HG02571 (cell line): ENCODE results near the gene ZMYND10.
A peak's percentile ranks its signal among the peaks of the same experiment; 100 is the strongest.

Experiments used
- ATAC-seq: cut with Tn5 transposase; IDR thresholded peaks from one replicate; pipeline ENCODE4 v1.9.1; 2021; ENCODE audit warnings: mild to moderate bottlenecking, moderate library complexity; ENCODE audit not compliant: unreplicated experiment

ZMYND10 gene

DNA sequence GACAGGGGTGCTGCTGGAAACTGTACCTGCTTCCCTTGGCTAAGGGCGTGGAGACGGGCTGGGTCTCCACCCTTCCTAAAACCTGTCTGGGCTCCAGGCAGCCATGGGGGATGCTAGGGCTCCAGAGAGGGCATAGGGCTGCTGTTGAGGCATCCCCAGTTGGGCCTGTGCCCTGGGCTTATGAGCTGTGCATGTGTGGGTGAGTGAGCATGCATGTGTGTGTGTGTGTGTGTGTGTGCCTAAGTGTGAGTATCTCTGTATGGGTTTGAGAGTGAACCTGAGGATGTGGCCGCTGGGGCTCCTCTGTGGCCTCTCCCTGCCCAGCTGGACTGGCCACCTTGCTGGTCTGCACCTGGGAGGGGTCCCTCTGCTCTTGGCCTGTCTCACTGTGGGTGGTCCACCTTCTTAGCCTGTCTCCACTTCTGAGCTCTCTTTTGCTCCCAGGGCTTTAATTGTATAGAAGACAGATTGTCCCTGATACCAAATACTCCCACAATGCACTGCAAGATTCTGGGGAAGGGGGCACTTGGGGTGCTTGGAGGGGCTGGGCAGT, 25.7 kb upstream of the ZMYND10 start:
- ATAC-seq = no peak

DNA sequence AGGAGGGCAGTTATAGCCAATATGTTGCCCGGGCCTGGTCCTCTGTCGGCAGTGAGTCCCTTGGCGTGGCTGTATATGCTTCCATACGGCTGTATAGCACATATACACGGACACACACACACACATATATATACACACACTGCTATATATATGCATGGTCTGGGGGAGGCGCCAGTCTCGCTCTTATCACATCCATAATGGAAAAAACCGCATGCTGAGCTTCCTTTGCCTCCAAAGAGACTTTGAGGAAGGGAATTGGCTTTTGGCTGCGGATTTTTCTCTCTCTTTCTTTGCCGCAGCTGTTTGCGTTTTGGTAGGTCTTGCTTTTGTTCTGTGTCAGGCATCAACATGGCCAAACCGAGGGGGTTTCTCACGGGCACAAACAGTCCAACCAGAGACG, 25.1 kb upstream of the ZMYND10 start:
- no peak for ATAC-seq

DNA sequence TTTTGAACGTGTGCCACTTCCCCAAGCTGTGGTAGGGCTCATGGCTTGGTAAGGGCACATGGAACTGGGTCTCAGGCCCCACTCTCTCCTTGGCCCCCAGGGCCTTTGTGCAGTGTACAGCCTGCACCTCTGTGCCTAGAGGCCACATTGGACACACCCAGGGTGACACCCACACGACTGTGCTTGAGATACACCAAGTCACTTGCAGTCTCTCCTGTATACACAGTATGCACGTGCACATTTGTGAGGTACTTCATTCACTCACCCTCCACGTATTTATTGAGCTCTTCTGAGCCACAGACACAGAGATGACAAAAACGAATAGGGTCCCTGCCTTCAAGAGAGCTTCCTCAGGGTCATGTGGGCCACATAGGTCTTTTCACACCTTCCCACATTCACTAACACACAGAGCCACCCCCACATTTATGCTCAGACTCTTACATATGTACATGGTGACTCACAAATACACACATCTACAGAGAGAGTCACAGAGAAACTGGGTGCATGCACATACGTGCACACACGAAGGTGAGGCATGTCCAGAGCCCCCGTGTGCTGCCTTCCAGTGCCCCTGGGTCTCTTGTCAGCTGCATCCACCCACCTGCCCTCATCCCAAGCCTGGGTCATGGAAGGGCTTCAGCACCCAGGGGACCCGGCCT, 23.6 kb upstream of the ZMYND10 start:
- no peak for ATAC-seq

DNA sequence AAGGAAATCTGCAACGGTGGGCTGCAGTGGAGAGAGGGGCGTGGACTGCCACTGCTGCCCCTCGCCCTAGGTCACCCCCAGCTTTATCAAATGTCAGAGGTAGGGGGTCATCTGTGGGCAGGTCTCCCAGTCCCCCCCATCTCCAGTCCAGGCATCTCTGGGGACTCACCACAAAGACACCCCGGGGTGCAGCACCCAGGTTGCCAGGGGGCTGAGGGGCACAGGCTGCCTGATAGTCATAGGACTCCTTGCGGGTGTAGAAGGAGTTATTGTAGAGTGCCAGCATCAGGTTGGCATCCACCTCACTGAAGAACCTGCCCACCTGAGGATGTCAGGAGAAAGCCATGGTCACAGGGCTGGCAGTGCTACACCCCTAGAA, 20.3 kb upstream of the ZMYND10 start:
- ATAC-seq = no peak

DNA sequence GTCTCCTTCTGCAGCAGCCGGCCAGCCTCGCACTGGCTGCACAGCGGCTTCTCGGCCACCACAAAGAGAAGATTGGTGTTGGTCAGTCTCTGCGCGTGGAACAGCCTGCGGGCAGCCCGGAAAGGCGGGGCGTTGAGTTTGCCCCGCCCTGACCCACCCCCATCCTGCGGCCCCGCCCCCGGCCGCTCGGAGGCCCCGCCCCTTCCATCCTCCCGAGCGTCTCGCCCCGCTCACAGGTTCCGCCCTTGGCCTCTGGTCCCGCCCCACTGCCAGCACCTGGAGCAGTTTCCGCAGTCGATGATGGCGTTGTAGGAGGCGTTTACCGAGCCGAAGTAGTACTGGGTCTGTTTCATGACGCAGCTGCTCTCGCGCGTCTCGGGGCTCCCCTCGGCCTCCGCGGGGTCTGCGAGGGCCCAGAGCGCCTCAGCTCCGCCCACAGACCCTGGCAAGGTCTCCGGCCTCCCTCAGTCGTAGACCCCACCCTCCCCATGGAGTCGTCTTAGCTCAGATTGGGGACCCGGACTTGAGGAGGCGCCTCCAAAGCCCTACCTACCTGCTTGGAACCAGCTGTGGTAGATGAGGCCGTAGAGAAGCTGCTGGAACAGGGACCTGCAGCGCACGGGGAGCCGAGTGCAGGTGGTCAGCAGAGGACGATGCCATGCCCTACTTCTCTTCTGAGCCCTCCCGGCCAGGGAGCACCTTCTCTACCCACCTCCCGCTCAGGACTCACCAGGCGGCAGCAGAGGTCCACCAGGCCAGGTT, 19.7 kb upstream of the ZMYND10 start:
- ATAC-seq = peak; percentile 69

DNA sequence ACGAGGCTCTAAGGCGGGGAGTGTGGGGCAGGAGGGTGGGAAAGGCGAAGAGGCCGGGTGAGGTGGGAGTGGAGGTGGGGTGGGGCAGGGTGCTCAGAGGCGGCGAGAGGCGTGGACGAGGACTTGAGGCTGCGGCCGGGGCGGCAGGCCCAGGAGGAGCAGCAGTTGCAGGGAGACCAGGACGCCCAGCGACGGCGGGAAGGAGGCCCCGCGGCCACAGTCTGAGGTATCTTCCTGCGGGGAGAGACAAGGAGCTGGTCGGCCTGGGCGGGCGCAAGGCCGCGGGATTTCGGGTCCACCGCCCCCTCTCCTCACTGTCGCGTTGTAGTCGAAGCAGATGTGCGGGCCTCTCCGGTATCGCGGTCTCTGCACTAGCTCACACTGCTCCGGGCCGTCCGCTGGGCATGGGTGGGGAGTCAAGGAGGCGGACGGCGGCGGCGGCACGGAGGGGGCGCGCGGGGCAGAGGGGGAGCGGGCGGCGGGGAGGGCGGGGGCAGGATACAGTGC, 19.1 kb upstream of the ZMYND10 start:
- ATAC-seq = peak; percentile 14

DNA sequence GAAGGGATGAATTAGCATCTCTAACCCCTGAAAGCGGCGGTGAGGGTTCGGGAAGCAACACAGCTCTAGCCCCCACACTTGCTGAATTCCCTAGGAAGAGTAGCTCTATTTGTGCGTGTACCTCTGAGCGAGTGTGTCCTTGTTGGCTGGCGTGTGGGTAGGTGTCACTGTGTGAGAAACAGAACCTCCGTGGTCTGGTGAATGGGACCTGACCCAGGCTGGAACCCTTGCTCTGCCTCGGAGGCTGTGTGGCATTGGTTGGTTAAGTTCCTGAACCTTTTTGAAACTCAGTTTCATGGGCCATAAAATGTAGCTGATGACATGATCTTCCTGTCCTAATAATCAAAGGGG, 14.2 kb upstream of the ZMYND10 start:
- ATAC-seq = peak; percentile 15

DNA sequence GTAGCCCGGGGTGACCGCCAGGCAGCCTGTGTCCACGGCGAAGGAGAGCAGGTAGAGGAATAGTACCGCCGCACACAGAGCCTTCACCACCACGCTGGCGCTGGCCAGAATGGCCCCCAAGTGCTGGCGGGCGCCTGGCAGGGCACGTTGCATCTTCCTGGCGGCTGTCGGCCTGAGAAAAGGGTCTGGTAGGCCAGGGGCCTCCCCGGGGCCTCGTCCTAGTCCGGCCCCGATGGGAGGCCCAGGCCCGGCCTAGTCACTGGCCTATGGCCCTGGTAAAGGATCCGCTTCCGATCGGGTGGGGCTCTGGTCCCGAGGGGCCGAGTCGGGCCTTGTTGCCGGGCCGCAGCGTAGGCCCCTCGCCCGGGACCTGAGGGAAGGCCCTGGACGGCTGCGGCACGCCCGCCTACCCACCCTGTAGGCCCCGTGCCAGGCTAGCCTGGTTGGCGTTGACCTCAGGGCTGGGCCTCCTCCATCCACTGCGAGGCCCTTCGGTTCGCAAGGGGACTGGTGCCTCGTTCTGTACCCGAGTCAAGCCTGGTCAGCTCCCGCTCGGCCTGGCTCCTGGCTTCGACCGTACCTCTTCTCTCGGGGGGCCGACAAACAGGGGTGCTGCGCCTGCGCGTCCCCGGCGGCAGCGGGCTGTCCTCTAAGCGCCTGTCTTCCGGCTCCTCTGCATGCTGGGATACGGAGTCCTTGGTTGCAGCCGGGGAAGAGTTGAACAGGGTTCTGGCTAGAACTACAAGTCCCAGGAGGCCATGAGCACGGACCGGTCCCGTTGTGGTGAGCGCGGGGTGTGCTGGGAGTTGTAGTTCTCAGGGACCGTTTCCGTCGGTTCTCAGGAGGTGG, 13.6 kb upstream of the ZMYND10 start, which contains the start of gene TMEM115:
TSS of gene TMEM115 (minus strand) at position 611 of the 849 bp plus-strand sequence. CDS start at position 153, 458 bp downstream.
- ATAC-seq = peak; percentile 98

DNA sequence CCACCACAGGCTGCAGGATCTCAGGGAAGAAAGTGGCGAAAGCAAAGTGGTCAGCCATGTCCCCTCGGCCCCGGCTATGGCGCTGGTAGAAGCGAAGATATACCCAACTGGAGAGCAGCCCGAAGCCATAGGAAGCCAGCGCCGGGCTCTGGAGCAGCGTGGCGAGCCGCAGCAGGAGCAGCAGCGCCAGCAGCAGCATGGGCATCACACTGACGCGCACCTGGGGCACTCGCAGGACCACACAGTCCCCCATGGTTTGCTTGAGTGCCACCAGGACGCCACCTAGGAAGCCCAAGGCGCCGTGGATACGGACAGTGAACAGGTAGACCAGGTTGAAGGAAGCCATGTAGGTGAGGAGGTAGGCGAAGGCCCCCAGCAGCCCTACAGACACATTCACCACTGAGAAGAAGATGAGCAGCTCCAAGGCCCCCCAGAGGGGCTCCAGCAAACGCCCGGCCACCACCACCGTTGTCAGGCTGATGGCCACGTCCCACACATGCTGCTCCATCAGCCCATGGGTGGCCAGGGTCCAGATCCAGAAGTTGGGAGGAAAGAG, 12.9 kb upstream of the ZMYND10 start:
- no peak for ATAC-seq

DNA sequence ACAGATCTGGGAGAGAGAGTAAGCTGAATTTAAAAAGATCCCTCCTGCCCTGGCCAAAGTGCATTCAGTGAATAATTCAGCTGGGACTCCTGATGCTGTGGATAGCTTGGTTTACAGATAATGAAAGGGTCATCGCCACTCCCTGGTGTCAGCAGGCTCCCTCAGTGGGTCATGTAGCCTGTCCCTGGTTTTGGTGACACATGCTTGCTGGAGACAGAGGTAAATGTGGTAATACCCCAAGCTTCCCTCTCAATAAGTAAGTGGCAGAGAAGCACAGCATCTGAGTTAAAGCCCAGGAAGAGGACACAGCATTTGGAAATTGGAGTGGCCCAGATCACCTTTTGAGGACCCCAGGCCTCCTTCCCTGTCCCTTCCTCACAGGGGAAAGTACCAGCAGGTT, 11.9 kb upstream of the ZMYND10 start:
- no peak for ATAC-seq

DNA sequence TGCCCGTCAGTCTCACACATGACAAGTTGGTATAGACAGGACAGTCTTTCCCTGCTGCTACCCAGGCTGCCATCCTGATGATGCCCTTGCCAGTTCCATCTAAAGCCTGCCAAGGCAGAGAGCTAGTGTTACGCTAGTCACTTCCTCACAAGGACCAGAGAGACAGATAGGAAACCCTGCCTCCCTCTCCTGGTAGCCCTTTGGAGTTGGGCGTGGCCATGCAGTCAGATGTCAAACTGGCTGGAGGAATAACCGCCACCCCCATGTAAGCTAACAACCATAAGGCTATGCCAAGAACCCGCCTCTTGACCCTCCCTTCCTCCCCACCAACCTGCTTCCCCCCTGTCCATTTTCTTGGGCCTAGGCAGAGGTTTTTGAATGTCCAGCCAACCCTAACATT, 11.0 kb upstream of the ZMYND10 start:
- no peak for ATAC-seq

DNA sequence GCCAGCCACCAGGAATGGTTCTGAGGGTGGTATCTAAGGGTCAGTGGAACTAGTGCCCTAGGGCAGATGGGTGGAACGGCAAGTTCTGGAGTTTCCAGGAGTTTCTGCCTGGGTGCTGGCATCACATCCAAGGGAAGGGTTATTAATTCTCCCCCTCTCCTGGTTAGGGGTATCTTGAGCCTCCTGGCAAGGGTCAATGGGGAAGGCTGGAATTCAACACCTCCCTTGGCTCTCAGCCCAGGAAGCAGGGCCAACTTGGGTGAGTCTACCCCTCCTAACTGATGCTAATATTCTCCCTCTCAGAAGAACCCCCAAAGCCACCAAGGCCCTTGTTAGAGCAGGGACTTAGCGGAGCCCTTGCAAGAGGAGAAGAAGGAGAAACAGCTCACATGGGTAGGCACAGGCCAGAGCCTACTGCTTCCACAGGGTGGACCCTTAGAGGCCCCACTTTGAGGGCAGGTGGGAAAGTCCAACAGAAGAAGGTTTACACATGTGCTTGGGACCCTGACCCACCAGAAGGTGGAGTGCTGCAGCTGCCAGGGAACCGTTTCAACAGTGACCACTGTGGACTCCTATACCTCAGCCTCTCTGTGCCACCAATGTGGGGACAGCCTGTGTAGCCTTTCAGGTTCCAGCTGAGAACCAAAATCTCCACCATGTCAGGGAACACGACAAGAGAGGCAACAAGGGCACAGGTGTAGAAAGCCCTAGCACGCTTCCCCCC, 10.5 kb upstream of the ZMYND10 start:
- no peak for ATAC-seq

DNA sequence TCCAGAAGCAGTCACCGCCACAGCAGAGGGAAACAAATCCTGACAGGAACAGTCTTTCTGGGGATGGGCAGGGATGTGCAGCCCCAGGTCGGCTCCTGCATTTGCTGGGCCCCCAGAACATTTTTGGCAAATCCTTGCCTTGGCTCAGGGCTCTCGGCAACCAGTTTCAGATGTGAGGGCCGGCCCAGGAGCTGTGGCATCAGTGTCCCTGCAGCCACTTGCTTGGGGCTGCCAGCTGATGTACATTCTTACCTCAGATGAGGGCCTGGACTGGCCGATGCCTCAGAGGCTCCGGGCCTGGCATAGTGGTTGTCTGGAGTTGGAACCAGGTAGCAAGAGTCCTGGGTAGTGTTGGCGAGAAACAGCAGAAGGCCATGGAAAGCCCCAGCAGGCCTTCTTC, 9.3 kb upstream of the ZMYND10 start:
- ATAC-seq = no peak

DNA sequence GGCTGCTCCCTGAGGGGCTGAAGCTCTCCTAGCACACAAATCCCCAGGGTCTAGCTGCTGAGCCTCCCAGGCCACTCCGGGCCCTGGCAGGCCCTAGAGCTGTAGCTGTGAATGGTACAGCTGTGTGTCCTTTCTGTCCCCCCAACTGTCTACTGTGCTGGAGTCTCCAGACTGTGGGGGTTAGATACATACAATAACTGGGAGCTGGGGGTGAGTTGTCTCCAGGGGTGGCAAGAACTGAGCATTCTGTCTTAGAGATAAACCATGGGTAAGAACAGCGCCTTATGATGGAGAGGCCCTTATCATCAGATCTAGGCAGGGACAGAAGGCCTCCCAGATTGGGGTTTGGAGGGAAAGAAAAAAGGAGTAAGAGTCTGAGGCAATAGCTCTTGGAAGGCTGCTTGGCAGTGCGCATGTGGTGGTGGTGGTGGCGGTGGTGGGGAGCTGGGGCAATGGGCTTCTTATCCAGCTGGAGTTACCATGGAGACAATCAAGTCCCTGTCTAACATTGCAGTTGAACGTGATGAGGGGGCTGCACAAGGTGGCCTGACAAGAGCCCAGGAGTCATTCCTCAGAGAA, 8.7 kb upstream of the ZMYND10 start:
- ATAC-seq = no peak

DNA sequence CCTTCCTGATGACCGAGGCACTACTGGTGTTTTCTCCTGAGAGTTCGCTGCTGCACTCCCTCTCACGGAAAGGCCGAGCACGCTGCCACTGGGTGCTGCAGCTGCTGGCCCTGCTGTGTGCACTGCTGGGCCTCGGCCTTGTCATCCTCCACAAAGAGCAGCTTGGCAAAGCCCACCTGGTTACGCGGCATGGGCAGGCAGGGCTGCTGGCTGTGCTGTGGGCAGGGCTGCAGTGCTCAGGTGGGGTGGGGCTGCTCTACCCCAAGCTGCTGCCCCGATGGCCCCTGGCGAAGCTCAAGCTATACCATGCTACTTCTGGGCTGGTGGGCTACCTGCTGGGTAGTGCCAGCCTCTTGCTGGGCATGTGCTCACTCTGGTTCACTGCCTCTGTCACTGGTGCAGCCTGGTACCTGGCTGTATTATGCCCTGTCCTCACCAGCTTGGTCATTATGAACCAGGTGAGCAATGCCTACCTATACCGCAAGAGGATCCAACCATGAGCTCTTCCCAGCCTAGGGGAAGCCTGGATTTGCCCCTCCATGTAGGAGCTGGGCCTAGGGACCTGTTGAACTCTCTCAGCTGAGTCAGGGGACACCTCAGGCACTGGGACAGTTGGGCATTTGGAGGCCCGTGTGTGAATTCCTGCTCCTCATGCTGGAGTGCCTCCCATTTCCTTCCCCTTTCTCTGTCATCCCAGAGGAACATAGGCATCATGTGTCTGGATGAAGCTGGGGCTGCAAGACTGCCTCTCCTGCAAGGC, 7.9 kb upstream of the ZMYND10 start:
- no peak for ATAC-seq

DNA sequence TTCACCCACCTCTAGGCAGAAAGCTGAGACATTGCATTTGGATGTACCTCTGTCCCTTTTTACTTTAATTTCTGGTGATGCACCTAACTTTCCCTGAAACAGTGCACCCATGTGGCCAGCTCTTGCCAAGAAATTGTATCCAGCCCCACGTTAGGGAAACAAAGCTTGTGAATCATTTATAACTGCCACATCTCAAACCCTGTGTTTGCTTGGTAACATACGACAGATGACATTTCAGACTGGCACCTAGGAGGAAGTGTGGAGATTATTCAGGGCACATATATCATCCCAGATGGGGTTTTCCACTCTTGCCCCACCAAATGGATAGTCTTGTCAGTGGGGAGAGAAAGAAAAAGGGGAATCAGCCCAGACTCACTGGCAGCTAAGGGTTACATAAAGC, 7.2 kb upstream of the ZMYND10 start:
- ATAC-seq = no peak

DNA sequence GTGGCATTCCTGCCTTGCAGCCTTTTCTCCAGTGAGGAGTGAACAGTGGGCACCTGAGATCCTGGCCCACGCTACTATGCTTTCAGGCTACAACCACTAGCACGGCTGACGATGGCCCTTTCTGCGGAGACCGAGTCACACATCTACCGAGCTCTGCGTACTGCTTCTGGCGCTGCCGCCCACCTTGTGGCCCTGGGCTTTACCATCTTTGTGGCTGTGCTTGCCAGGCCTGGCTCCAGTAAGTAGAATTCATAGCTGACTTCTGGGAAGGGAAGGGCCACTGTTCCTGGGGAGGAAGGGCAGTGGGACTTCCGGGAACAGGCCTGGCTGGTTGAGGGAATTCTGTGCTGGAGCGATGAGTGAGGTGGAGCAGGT, 5.8 kb upstream of the ZMYND10 start:
- no peak for ATAC-seq

DNA sequence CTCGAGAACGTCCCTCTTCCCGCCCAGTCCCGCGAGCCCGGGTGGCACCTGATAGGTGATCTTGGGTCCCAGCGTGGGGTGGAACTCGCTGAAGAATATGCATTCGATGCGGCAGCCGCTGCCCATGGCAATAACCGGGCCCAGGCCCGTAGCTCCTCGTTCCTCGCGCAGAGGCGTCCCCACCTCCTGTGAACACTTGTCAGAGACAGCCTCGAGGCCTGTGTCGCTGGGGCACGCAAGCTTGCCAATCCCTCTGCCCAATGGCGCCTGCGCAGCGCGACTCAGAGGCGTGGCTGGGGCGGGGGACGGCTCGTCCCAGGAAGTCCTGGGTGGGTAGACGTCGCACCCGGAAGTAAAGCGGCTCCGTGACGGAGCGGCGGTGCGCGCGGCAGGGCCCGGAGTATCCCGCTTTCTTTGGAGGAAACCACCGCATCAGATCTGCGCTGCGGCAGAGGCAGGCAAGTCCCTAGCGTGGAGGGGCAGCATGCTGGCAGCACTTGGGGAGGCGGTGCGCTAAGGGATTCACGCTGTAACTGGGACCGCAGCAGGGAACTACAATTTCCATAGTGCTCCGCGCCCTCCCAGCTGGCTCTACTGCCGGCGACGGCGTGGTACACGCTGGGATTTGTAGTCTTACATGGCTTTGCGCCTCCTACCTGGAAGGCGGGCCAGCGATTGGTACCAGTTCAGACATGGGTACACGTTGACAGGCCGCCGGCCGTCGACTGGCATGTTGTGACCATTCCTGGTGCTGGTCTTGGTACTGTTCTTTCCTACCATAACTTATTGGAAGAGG, 5.2 kb upstream of the ZMYND10 start, which contains the start of the genes CYB561D2 and NPRL2:
TSS of gene CYB561D2 (plus strand) at position 336 of the 796 bp plus-strand sequence. CDS start 572 bp downstream, outside the sequence.
TSS of gene NPRL2 (minus strand) at position 249 of the 796 bp plus-strand sequence. CDS start at position 126, 123 bp downstream.
- ATAC-seq = peak; percentile 87
